SK-N-SH treated with all-trans-retinoic acid at 6 μM for 48 hours (cell line): ENCODE data around the gene ZNF236.

ENCODE experiments used
- ATAC-seq: fragments of 200-7000 bp; cut with Tn5 transposase; 3 replicates; pipeline ENCODE4 v1.9.1; 2020; ENCODE audit warnings: mild to moderate bottlenecking, moderate library complexity
- ARNTL ChIP-seq: fragments of 450-650 bp; formaldehyde crosslinking; IDR thresholded peaks from 2 replicates; pipeline ENCODE4 v1.5.0; 2020; ENCODE audit warnings: low read depth, mild to moderate bottlenecking, moderate library complexity, borderline replicate concordance
- BACH2 ChIP-seq: fragments of 250-450 bp; sonication (Bioruptor Pico); IDR thresholded peaks from 2 replicates; pipeline ENCODE4 v1.9.0; 2021; ENCODE audit warnings: mild to moderate bottlenecking, borderline replicate concordance
- CSDC2 ChIP-seq: fragments of 250-450 bp; sonication (Bioruptor Pico); IDR thresholded peaks from 2 replicates; pipeline ENCODE4 v1.5.0; 2020; ENCODE audit warnings: mild to moderate bottlenecking, moderate library complexity
- ESRRG ChIP-seq: fragments of 250-450 bp; sonication (Bioruptor Pico); IDR thresholded peaks from 2 replicates; pipeline ENCODE4 v1.6.1; 2021; ENCODE audit warnings: mild to moderate bottlenecking
- GLIS3 ChIP-seq: fragments of 250-450 bp; sonication (Bioruptor Pico); IDR thresholded peaks from 2 replicates; pipeline ENCODE4 v1.5.0; 2020; ENCODE audit warnings: mild to moderate bottlenecking, moderate library complexity
- ISL1 ChIP-seq: fragments of 250-450 bp; sonication (Bioruptor Pico); IDR thresholded peaks from 2 replicates; pipeline ENCODE4 v2.1.2; 2022; ENCODE audit warnings: mild to moderate bottlenecking, moderate library complexity
- OSR1 ChIP-seq: fragments of 250-450 bp; sonication (Bioruptor Pico); IDR thresholded peaks from 2 replicates; pipeline ENCODE4 v1.8.0; 2022; ENCODE audit warnings: moderate library complexity, mild to moderate bottlenecking, inconsistent platforms
- RARB ChIP-seq: fragments of 250-450 bp; sonication (Bioruptor Pico); IDR thresholded peaks from 2 replicates; pipeline ENCODE4 v1.8.0; 2021; ENCODE audit warnings: mild to moderate bottlenecking, moderate library complexity
- SNAI2 ChIP-seq: fragments of 250-450 bp; sonication (Bioruptor Pico); IDR thresholded peaks from 2 replicates; pipeline ENCODE4 v1.5.0; 2020; ENCODE audit warnings: mild to moderate bottlenecking, moderate library complexity
- TCF4 ChIP-seq: fragments of 250-450 bp; sonication (Bioruptor Pico); IDR thresholded peaks from 2 replicates; pipeline ENCODE4 v1.8.0; 2021; ENCODE audit warnings: mild to moderate bottlenecking, moderate library complexity, borderline replicate concordance
- TSHZ2 ChIP-seq: fragments of 250-450 bp; sonication (Bioruptor Pico); IDR thresholded peaks from 2 replicates; pipeline ENCODE4 v1.5.0; 2020; ENCODE audit warnings: mild to moderate bottlenecking, moderate library complexity
- ZC3H10 ChIP-seq: fragments of 250-450 bp; sonication (Bioruptor Pico); IDR thresholded peaks from 2 replicates; pipeline ENCODE4 v1.5.1; 2021; ENCODE audit warnings: mild to moderate bottlenecking, moderate library complexity
- ZNF565 ChIP-seq: fragments of 450-650 bp; formaldehyde crosslinking; conservative IDR thresholded peaks from 2 replicates; pipeline ENCODE4 v1.5.0; 2020; ENCODE audit warnings: low read depth, mild to moderate bottlenecking, moderate library complexity
- ZNF70 ChIP-seq: fragments of 450-650 bp; formaldehyde crosslinking; IDR thresholded peaks from 2 replicates; pipeline ENCODE4 v1.5.0; 2020; ENCODE audit warnings: mild to moderate bottlenecking, moderate library complexity
- ZNF8 ChIP-seq: fragments of 450-650 bp; formaldehyde crosslinking; IDR thresholded peaks from 2 replicates; pipeline ENCODE4 v1.5.0; 2020; ENCODE audit warnings: mild to moderate bottlenecking, moderate library complexity
- TF ChIP-seq, protein P1 (sequence below): fragments of 250-450 bp; sonication (Bioruptor Pico); IDR thresholded peaks from 2 replicates; pipeline ENCODE4 v1.8.0; 2021; ENCODE audit warnings: low read depth, mild to moderate bottlenecking, moderate library complexity, borderline replicate concordance
- TF ChIP-seq, protein P2 (sequence below): fragments of 250-450 bp; sonication (Bioruptor Pico); IDR thresholded peaks from 2 replicates; pipeline ENCODE4 v1.5.1; 2021; ENCODE audit warnings: mild to moderate bottlenecking, moderate library complexity

Gene ZNF236

GRCh38 chr18:76835380-76835779, 13.0 kb downstream of the ZNF236 start:
- TF ChIP-seq BACH2 (no peak), TSHZ2 (CRISPR knock-in tag) (no peak)
- TF ChIP-seq, all 23 proteins: peak for 0
- ATAC-seq = no peak

- no peak for ATAC-seq
- no peak for TF ChIP-seq TSHZ2 (CRISPR knock-in tag)
- TF ChIP-seq OSR1 (CRISPR knock-in tag) = no peak
- no peak for TF ChIP-seq RARB (CRISPR knock-in tag)
- no peak for TF ChIP-seq ISL1 (CRISPR knock-in tag)
- TF ChIP-seq ARNTL (CRISPR knock-in tag) = no peak
- no peak for TF ChIP-seq ESRRG (CRISPR knock-in tag)
- no peak for TF ChIP-seq ZNF565 (CRISPR knock-in tag)
Measured at GRCh38 chr18:76837071-76837470, 14.7 kb downstream of the ZNF236 start.

DNA sequence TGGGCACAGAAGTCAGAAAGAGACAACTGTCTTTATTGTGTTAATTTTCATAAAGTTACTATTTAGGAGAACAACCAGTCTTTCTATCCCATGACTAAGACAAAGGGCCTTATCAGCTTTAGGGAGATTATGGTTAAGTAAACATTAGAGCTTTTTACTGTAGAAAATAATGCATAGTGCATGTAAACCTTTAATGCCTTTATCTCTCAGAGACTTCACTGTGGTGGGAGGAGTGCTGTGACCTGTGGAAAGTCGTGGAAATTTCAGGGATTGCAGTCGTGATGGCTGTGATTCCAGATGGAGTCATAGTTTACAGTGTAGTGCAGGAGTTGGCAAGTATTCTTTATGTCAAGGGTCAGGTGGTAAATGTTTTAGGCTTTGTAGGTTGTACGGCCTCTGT, 15.8 kb downstream of the ZNF236 start:
- TF ChIP-seq SNAI2 (CRISPR knock-in tag) (no peak), CSDC2 (CRISPR knock-in tag) (no peak), OSR1 (CRISPR knock-in tag) (no peak), ZC3H10 (CRISPR knock-in tag) (no peak), ZNF8 (CRISPR knock-in tag) (no peak), BACH2 (no peak), ZNF70 (no peak)
- TF ChIP-seq, protein P1, sequence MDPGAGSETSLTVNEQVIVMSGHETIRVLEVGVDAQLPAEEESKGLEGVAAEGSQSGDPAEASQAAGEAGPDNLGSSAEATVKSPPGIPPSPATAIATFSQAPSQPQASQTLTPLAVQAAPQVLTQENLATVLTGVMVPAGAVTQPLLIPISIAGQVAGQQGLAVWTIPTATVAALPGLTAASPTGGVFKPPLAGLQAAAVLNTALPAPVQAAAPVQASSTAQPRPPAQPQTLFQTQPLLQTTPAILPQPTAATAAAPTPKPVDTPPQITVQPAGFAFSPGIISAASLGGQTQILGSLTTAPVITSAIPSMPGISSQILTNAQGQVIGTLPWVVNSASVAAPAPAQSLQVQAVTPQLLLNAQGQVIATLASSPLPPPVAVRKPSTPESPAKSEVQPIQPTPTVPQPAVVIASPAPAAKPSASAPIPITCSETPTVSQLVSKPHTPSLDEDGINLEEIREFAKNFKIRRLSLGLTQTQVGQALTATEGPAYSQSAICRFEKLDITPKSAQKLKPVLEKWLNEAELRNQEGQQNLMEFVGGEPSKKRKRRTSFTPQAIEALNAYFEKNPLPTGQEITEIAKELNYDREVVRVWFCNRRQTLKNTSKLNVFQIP (CRISPR knock-in tag) = no peak

GRCh38 chr18:76839086-76839794, 16.9 kb downstream of the ZNF236 start:
- TF ChIP-seq TCF4 (CRISPR knock-in tag) (no peak), GLIS3 (CRISPR knock-in tag) (no peak)
- TF ChIP-seq, protein P2, sequence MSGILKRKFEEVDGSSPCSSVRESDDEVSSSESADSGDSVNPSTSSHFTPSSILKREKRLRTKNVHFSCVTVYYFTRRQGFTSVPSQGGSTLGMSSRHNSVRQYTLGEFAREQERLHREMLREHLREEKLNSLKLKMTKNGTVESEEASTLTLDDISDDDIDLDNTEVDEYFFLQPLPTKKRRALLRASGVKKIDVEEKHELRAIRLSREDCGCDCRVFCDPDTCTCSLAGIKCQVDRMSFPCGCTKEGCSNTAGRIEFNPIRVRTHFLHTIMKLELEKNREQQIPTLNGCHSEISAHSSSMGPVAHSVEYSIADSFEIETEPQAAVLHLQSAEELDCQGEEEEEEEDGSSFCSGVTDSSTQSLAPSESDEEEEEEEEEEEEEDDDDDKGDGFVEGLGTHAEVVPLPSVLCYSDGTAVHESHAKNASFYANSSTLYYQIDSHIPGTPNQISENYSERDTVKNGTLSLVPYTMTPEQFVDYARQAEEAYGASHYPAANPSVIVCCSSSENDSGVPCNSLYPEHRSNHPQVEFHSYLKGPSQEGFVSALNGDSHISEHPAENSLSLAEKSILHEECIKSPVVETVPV (CRISPR knock-in tag) = no peak
- TF ChIP-seq, all 23 proteins: peak for 0
- no peak for ATAC-seq

More for the DNA sequence above, 15.8 kb downstream of the ZNF236 start:
- ATAC-seq = no peak
